ENCODE data around the gene CTNNAL1. TPM values are rescaled to one million over a fixed set of nuclear protein-coding genes. Genes with fewer than 3 reads are reported as not detected.

The CTNNAL1 gene
- total and polyA plus RNA-seq, 2 of the 8 experiments (the other 6 are each of a cell fraction or from before 2014, with no cell fraction given): 23.2 to 66.1 TPM

DNA sequence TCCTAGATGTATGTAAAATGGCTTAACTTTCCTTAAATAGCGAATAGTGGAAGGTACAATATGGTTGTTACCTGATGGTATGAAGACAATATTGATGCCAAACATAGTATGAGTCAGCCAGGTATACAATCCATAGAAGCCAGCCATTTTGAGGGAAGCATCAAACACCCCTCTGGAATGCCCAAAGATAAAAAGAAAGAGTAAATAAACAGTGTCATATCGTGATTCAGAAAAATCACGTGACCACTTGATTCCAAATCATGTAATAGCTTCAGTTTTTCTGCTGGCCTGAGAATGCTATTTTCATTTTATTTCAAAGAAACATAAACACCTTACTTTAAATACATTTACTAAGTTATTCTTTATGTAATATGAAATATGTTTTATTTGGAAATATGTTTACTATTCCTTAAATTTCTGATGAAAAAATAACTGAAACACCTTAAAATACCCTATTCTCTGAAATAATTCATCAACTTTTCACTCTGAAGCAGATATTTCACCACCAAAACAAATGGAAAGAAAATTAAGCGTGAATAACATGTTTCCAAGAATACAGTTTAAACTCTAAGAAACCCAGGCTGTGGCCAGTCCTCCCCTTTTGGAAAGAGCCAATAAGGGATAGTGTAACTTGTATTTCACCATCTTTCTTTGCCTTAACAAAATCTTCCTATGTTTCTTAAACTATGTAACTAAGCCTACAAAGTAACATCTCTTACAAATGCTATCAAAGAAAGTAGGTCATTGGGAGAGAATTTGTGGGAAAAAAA is 24.8 kb upstream of the CTNNAL1 start:
- Histone ChIP-seq H2AFZ (ENCODE audit: low read length) (no peak overlapping the region), H3K23me2 (ENCODE audit: low read depth, low read length) (no peaks in the 10 kb centered on the region), H2BK20ac (ENCODE audit: low read length) (no peak overlapping the region), H2BK15ac (ENCODE audit: low read length) (no peak overlapping the region), H3K9me3 (ENCODE audit: insufficient read depth in 2 of 2, low read depth in 1 of 2, low read length in 1 of 2) (no peaks in the 10 kb centered on the region), H3K18ac (ENCODE audit: extremely low read depth, low read length) (no peak overlapping the region), H3K14ac (ENCODE audit: insufficient read length) (no peak overlapping the region), H4K91ac (replicated peaks; ENCODE audit: insufficient read length, low read length) (no peak overlapping the region), H2BK120ac (replicated peaks; ENCODE audit: low read depth, low read length) (no peak overlapping the region), H2AK5ac (ENCODE audit: low read depth, low read length) (no peak overlapping the region), H4K5ac (ENCODE audit: insufficient read length, low read depth, low read length) (no peak overlapping the region), H4K8ac (ENCODE audit: extremely low read depth, insufficient read depth, low read length) (no peak overlapping the region), H3K27ac (ENCODE audit: low read depth, low read length) (no peak overlapping the region), H3K36me3 (ENCODE audit: control insufficient read depth in 2 of 4, insufficient read depth in 4 of 4, low read length in 3 of 4) (peaks cover 3 to 58% (median 27%) of the 10 kb centered on the region in 4 experiments; a peak in 7 of 8 replicates), H2BK12ac (ENCODE audit: low read depth, low read length) (no peak overlapping the region), H3K56ac (replicated peaks; ENCODE audit: insufficient read length, low read depth, low read length) (no peak overlapping the region), H2BK5ac (ENCODE audit: low read depth, low read length) (no peak overlapping the region), H3K4me1 (replicated peaks in 1 of 4; ENCODE audit: control insufficient read depth in 3 of 4, insufficient read depth in 4 of 4, low read length in 3 of 4) (no peaks in the 10 kb centered on the region), H3K27me3 (replicated peaks in 1 of 4; ENCODE audit: control insufficient read depth in 3 of 4, extremely low read depth in 1 of 4, insufficient read depth in 3 of 4, low read length in 3 of 4) (no peaks in the 10 kb centered on the region), H4K20me1 (replicated peaks in 1 of 2; ENCODE audit: control insufficient read depth in 1 of 2, insufficient read depth in 2 of 2, low read length in 2 of 2) (peaks cover 2 to 3% of the 10 kb centered on the region in 2 experiments), H3K4ac (replicated peaks; ENCODE audit: insufficient read length, low read depth, low read length) (no peak overlapping the region), H3K9ac (replicated peaks in 1 of 4; ENCODE audit: extremely low read depth in 1 of 4, low read depth in 3 of 4, low read length in 3 of 4) (no peak overlapping the region), H3K79me2 (ENCODE audit: control insufficient read depth in 1 of 2, insufficient read depth in 2 of 2, low read length in 2 of 2) (no peaks in the 10 kb centered on the region), H3K23ac (ENCODE audit: insufficient read length) (no peak overlapping the region), H3K79me1 (ENCODE audit: low read depth, low read length) (no peaks in the 10 kb centered on the region), H3K4me3 (ENCODE audit: extremely low read depth in 1 of 4, insufficient read depth in 2 of 4, low read depth in 3 of 4, low read length in 4 of 4) (no peak overlapping the region), H3K4me2 (ENCODE audit: insufficient read depth in 1 of 2, low read depth in 2 of 2, low read length in 2 of 2) (no peak overlapping the region)
- ChIA-PET POLR2A (ENCODE audit: partially characterized antibody) (no interaction called here), CTCF (ENCODE audit: partially characterized antibody) (no interaction called here)
- FAIRE-seq: no peak
- DNase-seq (ENCODE audit: low read depth in 1 of 2, low spot score in 2 of 2): no peak
- 85% methylated on average over 4 of the region's 4 CpGs; no CpG with 5 or more reads in 1 of the 2 experiments for WGBS, 2 experiments (ENCODE audit: extremely low coverage in 1 of 2, insufficient coverage in 1 of 2, insufficient read length in 1 of 2, insufficient replicate concordance in 2 of 2, low coverage in 1 of 2, low lambda C conversion rate in 2 of 2, missing lambda C conversion rate in 1 of 2)
- TF ChIP-seq SAP30 (IDR thresholded peaks at IDR 0.05; ENCODE audit: insufficient read depth, insufficient replicate concordance, low read length) (no peak), BCL11A (IDR thresholded peaks at IDR 0.05; ENCODE audit: low read depth in 2 of 2, low read length in 2 of 2) (no peak), ASH2L (IDR thresholded peaks at IDR 0.05; ENCODE audit: low read length) (no peak), TCF12 (IDR thresholded peaks at IDR 0.05; ENCODE audit: low read depth, low read length) (no peak), GTF2F1 (IDR thresholded peaks at IDR 0.05; ENCODE audit: borderline replicate concordance, low read depth, low read length) (no peak), POU5F1 (IDR thresholded peaks at IDR 0.05; ENCODE audit: low read depth, low read length) (no peak), KDM1A (IDR thresholded peaks at IDR 0.05; ENCODE audit: borderline replicate concordance, low read length) (no peak), MAFK (IDR thresholded peaks at IDR 0.05; ENCODE audit: low read depth, low read length) (no peak)
- TF ChIP-seq, protein P1, sequence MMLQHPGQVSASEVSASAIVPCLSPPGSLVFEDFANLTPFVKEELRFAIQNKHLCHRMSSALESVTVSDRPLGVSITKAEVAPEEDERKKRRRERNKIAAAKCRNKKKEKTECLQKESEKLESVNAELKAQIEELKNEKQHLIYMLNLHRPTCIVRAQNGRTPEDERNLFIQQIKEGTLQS (IDR thresholded peaks at IDR 0.05; ENCODE audit: insufficient read depth, low read depth, low read length): no peak
- TF ChIP-seq, protein P2, sequence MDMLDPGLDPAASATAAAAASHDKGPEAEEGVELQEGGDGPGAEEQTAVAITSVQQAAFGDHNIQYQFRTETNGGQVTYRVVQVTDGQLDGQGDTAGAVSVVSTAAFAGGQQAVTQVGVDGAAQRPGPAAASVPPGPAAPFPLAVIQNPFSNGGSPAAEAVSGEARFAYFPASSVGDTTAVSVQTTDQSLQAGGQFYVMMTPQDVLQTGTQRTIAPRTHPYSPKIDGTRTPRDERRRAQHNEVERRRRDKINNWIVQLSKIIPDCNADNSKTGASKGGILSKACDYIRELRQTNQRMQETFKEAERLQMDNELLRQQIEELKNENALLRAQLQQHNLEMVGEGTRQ (IDR thresholded peaks at IDR 0.05; ENCODE audit: low read length): no peak
